Activated CD4-positive, CD25-positive, alpha-beta regulatory T cell treated with anti-CD3 and anti-CD28 coated beads, Interleukin-2, amount 50 U/mL, for 16 hours (primary cell): ENCODE results near the gene OLFM4.
"Not testable (repeated sequence)": the region's sequence is repeated elsewhere in the genome, so short reads cannot be mapped to it uniquely, and the experiment has no call there.

Source experiments
- DNase-seq: peaks from one replicate; pipeline ENCODE4 v3.0.0-alpha.2; 2020; ENCODE audit warnings: low read depth, low spot score

OLFM4 gene, protein sequence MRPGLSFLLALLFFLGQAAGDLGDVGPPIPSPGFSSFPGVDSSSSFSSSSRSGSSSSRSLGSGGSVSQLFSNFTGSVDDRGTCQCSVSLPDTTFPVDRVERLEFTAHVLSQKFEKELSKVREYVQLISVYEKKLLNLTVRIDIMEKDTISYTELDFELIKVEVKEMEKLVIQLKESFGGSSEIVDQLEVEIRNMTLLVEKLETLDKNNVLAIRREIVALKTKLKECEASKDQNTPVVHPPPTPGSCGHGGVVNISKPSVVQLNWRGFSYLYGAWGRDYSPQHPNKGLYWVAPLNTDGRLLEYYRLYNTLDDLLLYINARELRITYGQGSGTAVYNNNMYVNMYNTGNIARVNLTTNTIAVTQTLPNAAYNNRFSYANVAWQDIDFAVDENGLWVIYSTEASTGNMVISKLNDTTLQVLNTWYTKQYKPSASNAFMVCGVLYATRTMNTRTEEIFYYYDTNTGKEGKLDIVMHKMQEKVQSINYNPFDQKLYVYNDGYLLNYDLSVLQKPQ

GRCh38 chr13:53028637-53029203 is at the start of gene OLFM4:
Gene OLFM4, plus strand, starts transcription at chr13:53028813. Its CDS starts 24 bp downstream, at chr13:53028837.
- no peak for DNase-seq

- DNase-seq, result no peak
These were observed 49.6 kb upstream of the OLFM4 start for GRCh38 chr13:52978989-52979388.

DNA sequence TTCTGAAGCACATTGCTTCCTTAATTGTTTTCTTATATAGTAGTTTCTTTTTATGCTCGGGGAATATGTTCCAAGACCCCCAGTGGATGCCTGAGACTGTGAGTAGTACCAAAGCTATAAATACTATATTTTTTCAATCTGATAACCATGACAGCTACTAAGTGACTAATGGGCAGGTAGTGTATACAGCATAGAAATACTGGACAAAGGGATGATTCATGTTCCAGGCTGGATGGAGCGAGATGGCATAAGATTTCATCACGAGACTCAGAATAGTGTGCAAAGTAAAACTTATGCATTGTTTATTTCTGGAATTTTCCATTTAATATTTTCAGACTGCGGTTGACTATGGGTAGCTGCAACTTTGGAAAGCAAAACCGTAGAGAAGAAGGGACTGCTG is 47.9 kb upstream of the OLFM4 start:
- DNase-seq, result no peak

DNA sequence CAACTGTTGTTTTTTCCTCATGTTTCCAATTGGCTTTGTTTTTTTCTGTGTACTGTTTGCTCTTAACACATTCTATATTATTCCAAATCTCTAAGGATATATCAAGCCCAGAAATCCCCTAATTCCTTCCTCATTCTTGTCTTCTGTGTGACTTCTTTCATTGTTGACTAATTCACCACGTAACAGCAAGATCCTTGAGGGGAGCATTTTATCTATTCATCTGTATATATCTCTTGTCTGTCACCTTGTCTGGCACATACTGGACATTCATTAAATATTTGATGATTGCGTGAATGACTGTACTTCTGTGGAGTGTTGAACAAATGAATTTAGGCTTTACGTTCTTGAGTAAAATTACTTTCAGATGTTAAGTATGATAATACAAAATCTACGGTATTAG is 44.8 kb upstream of the OLFM4 start:
- DNase-seq, result no peak

- DNase-seq, result no peak
These were observed 43.7 kb upstream of the OLFM4 start for GRCh38 chr13:52984881-52985363.

- no peak for DNase-seq
These were observed 37.1 kb upstream of the OLFM4 start for GRCh38 chr13:52991344-52992020.

- DNase-seq, result no peak
These were observed 36.5 kb upstream of the OLFM4 start for GRCh38 chr13:52992110-52992509.

DNA sequence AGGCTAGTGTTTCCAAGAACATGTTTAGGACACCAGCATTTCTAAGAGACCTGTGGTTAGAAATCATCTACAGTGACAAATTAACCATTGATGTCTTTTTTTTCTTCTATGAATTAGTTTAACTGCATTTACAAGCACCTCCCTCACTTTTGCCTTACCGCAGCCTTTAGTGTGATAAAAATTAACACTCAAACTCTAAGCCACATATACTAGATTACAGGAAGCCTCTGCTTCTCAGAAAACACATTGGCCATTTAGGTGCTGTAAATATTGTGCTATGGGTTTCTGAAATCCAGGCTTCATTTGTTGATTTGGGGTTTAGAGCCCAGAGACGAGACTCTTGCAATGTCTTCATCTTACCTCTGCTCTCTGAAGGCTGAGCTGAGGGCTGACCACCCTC is 34.6 kb upstream of the OLFM4 start:
- no peak for DNase-seq

- no peak for DNase-seq
These were observed 33.7 kb upstream of the OLFM4 start for GRCh38 chr13:52994865-52995264.

DNA sequence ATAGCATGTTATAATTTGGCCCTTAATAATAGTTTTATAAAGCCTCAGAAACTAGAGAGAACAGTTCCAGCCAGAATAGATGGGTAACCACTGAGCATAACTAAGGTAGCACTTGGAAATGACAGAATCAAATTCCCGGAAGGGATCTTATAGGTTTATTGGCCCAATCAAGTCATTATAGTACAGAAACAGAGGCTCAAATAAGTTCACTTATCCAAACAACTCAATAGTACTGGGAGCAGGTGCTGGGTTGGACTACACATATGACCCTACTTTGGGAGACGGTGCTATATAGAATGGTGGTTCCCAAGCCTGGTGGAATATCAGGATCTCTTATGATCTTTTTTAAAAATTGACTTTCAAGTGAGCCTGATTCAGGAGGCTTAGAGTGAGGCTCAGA is 32.7 kb upstream of the OLFM4 start:
- no peak for DNase-seq

DNA sequence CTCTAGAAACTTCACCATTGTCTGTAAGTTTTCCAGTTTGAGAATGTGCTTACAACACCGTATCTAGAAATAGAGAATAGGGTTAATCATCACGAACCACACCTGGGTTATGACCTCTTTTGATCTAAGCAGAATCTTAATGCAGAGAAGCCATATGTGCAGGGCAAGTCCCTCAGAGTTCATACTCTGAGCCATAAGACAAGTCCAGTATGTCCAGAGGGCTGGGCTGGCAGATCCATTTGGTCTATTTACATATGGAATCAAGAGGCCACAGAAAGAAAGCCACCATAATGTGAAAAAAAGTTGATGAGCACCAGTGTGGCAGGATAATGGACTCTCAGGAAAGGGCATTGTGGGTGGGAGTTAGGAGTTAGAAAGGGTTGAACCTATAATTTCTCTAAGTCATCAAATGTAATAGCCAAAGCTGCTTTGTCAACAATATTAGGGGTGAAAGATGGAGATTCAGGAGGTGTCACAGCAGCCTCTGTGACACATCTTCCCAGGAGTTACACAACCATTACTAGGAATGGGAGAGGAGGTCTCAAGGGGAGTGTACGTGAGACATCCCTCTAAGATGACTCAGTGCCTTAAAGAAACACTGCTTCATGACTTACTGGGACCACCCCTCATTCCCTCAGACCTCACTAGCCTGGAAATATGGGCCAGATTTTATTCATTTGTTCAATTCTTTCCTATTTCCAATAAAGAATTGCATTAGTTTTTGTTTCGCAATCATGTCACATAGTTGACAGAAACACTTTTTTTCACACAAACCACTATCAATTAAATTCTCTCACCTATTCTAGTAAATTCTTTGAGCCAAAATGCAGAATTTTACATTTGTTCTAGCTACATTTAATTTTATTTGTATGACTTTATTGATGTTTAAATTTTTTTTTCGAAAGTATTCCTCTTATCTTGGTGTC is 30.4 kb upstream of the OLFM4 start:
- DNase-seq, result no peak

GRCh38 chr13:52999093-52999696 is 29.4 kb upstream of the OLFM4 start:
- no peak for DNase-seq

DNA sequence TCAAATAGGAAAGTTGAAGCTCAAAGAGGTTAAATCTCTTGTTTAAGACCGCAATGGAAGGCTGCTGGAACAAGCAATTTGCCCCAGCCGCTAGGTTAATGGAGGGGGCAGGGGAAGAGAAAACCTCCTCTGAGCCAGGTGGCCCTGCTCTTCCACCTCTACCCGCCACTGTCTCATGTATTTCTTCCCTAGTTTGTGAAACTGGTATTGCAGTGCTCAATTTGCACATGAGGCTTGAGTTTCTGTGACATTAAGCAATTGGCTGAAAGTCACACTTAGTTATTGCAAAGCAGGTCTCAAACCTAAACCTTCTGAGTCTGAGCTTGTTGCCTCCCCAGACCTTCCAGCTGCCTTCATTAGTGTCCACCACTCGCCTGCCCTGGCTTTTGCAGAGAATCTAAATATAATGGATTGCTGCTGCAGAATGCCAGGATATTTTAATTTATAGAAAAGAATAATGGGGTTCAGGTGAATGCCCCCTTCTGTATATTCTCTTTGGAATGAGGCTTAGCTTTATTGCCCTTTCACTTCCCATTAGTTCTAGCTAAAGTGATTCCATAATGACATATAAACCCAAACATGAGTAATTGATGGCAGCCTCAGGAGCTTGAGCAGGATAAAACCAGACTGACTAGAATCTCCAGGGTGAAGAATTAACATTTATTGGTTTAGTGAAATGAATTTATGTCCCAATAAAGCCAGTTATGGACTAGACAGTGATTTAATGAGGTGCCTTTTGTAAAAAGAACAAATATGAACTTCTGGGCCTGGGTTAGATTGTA is 27.0 kb upstream of the OLFM4 start:
- no peak for DNase-seq

DNA sequence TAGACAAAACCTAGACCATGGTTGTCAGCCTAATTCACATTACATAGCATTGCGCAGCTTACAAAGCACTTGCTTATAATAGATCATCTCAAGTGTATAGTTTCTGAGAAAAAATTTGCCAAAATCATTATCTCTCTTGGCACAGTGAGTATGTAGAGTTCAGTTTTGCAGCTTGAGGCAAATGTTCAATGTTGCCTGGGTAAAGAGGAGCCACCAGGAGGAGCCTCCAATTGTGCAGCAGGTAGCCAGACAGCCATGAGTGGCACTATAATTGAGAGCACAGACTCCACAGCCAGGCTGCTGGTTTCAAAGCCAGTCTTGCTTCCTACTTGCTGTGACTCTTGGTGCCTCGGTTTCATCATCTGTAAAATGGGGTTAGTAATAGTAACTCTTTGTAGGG is 24.0 kb upstream of the OLFM4 start:
- DNase-seq, result no peak

DNA sequence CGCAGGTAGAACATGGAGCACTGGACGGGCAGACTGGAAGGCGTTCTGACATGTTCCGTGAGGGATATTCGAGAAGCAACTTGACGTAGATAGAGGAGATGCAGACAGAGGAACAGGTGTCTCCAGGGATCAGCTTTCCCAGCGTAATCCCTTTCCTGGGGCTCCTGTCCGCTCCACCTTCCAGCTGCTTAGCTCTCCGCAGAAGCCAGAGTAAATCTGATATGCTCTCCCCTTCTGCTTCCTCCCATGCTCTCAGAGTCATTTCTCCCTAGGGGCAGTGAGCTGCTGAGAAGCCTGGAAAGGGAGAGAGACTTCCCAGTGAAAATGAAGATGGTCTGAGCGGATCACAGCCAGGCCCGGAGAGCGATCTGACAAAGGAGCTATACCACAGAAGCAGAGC is 23.0 kb upstream of the OLFM4 start:
- DNase-seq, result no peak

DNA sequence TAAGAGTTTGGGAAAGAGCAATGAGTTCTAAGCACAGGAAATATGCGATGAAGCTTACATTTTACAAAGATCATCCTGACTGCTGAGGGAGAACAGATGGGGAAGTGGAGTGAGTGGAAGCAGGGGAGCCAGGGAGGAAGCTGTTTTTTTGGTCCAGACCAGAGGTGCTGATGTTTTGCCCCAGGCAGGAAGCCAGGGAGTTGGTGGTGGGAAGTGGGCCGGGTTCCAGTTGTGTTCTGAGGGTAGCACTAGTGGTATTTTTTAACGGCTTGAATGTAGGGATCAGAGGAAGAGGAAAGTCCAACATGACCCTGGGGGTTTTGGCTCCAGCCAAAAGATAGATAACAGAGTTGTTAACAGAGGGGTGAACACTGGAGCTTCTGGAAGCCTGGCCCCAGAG is 20.7 kb upstream of the OLFM4 start:
- no peak for DNase-seq

DNA sequence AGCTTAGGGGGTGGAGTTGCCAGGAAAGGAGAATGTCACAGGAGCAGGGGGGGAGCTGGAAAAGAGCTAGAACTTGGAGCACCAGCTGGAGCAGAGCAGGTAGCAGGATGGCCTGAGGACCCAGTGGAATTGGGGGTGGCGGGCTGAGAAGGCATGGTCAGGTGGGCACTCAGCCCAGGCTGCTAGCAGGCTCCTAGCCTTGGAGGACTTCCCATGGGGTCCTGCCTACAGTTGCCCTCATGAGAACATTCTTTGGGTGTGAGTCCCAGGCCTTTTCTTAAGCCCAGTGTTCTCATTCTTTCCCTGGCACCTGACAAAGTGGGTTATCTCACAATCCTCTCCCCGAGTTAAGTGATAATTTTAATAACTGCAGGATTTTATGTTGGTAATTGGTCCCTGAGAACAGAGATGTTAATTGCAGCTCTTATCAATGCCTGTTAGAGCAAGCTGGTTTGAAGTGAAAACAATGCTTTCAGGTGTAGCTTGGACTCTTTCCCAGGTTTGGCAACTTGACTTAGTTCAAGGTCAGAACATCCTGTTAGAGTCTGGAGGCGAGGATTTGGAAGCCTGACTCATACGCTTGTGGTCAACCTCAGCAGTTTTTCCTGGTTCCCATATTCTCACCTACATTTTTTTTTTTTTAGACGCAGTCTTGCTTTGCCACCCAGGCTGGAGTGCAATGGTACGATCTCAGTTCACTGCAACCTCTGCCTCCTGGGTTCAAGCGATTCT is 18.1 kb upstream of the OLFM4 start:
- DNase-seq, result no peak

GRCh38 chr13:53012707-53013106 is 15.9 kb upstream of the OLFM4 start:
- no peak for DNase-seq

GRCh38 chr13:53013113-53013512 is 15.5 kb upstream of the OLFM4 start:
- DNase-seq, result no peak

DNA sequence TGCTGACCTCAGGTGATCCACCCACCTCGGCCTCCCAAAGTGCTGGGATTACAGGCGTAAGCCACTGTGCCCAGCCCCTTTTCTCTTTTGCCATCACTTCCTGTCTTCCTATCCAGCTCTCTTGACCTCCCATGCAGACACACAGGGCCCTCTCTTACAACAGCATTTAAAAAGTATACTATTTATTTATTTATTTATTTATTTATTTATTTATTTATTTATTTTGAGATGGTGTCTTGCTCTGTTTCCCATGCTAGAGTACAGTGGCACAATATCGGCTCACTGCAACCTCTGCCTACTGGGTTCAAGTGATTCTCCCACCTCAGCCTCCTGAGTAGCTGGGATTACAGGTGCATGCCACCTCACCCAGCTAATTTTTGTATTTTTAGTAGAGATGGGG is 14.6 kb upstream of the OLFM4 start:
- DNase-seq, result not testable (repeated sequence)
